ENCODE measurements around the gene CDC42EP3. TPM values are rescaled to one million over a fixed set of nuclear protein-coding genes. Genes with fewer than 3 reads are reported as not detected.
A peak's percentile ranks its signal among the peaks of the same experiment; 100 is the strongest.

Gene CDC42EP3
- total and polyA plus RNA-seq, 2 experiments from 2014 or later: 31.4 TPM

- no peaks in the 10 kb centered on the region for H4K20me1 ChIP-seq (replicated peaks; ENCODE audit: insufficient read depth)
- no peak overlapping the region for H3K4me2 ChIP-seq
- H3K4me1 Mint-ChIP-seq: no peaks in the 10 kb centered on the region; the same call in 2 of the 3 replicates
- H3K36me3 ChIP-seq (ENCODE audit: insufficient read depth): no peaks in the 10 kb centered on the region
- peaks cover 9% of the 10 kb centered on the region; the same call in 1 of the 2 replicates for H3K9me2 ChIP-seq (ENCODE audit: insufficient read depth)
- no peak overlapping the region for H3K4me3 Mint-ChIP-seq
- no peaks in the 10 kb centered on the region for H3K27me3 ChIP-seq (ENCODE audit: insufficient read depth)
- H2AFZ ChIP-seq: 0 out of 2 replicates have a peak overlapping the region, but pooled peaks have one; percentile 74
- H3K4me1 ChIP-seq (ENCODE audit: insufficient read depth): no peaks in the 10 kb centered on the region
- no peaks in the 10 kb centered on the region for H3K27me3 Mint-ChIP-seq (ENCODE audit: insufficient read depth, low read depth, poor library complexity)
- DNase-seq (ENCODE audit: low spot score) (no peak), ATAC-seq (no peak)
- no peak overlapping the region for H3K27ac Mint-ChIP-seq
- no peak overlapping the region for H3K4me3 ChIP-seq
- no peaks in the 10 kb centered on the region for H3K9me3 Mint-ChIP-seq
- no peak overlapping the region for H3K27ac ChIP-seq (ENCODE audit: low read depth)
- H3K79me2 ChIP-seq (replicated peaks; ENCODE audit: insufficient read depth): no peaks in the 10 kb centered on the region
- no peaks in the 10 kb centered on the region for H3K36me3 Mint-ChIP-seq (ENCODE audit: low read depth)
- no peaks in the 10 kb centered on the region for H3F3A ChIP-seq (replicated peaks; ENCODE audit: low read depth)
- TF ChIP-seq ZNF114 (CRISPR knock-in tag; IDR thresholded peaks at IDR 0.05) (no peak), POLR2AphosphoS5 (IDR thresholded peaks at IDR 0.05; ENCODE audit: low read depth) (no peak), STAT1 (IDR thresholded peaks at IDR 0.05; ENCODE audit: unreplicated experiment) (no peak), REST (IDR thresholded peaks at IDR 0.05; ENCODE audit: unreplicated experiment) (no peak), ETS1 (IDR thresholded peaks at IDR 0.05) (no peak), ZNF331 (CRISPR knock-in tag; IDR thresholded peaks at IDR 0.05; ENCODE audit: low read depth) (no peak), EZH2 (IDR thresholded peaks at IDR 0.05; ENCODE audit: low read depth, unreplicated experiment) (no peak), CREB1 (CRISPR knock-in tag; IDR thresholded peaks at IDR 0.05; ENCODE audit: low read depth) (no peak), JUNB (IDR thresholded peaks at IDR 0.05; ENCODE audit: unreplicated experiment) (no peak), CTCF (conservative IDR thresholded peaks at IDR 0.05; ENCODE audit: low read depth in 2 of 2) (no peak), NANOG (IDR thresholded peaks at IDR 0.05; ENCODE audit: borderline replicate concordance) (no peak), EZH2phosphoT487 (IDR thresholded peaks at IDR 0.05; ENCODE audit: unreplicated experiment) (no peak), ZNF462 (CRISPR knock-in tag; IDR thresholded peaks at IDR 0.05) (no peak)
Observed at GRCh38 chr2:37614061-37614738, 57.2 kb downstream of the CDC42EP3 start.
